BJ (cell line): ENCODE measurements around the gene PTPRK. TPM values are rescaled to one million over a fixed set of nuclear protein-coding genes. Genes with fewer than 3 reads are reported as not detected.

Experiments
- CTCF ChIA-PET: fragments of 350-600 bp; formaldehyde crosslinking; extraction: SDS; loops from one replicate; lab custom pipeline; 2021; ENCODE audit warnings: antibody characterized with exemption, inconsistent platforms; lab: Yijun Ruan, JAX
- POLR2A ChIA-PET: fragments of 300-600 bp; sonication (Branson Sonifier 250); formaldehyde crosslinking; extraction: SDS; loops from one replicate; lab custom pipeline; 2021; ENCODE audit warnings: antibody characterized with exemption; lab: Charles Lee
- DNase-seq: peaks from one replicate; pipeline ENCODE4 v3.0.0-alpha.2; 2011; ENCODE audit warnings: low read depth
- H3K27me3 ChIP-seq: 2 replicates; pipeline ENCODE4 v1.6.0; 2011; ENCODE audit warnings: low read length; ENCODE audit not compliant: control insufficient read depth, insufficient read depth
- H3K36me3 ChIP-seq: 2 replicates; pipeline ENCODE4 v1.5.1; 2011; ENCODE audit warnings: low read length; ENCODE audit not compliant: control insufficient read depth, insufficient read depth
- H3K4me3 ChIP-seq: 2 replicates; pipeline ENCODE4 v1.5.1; 2011; ENCODE audit warnings: low read depth, mild to moderate bottlenecking, control low read depth, low read length
- polyA plus RNA-seq: library from polyadenylated mRNA; depleted of rRNA; stranded (reverse); fragments of >200 nt; gene quantifications from 2 replicates; pipeline ENCODE4 v1.2.3, GENCODE V29; 2011
- TF ChIP-seq, protein P1 (sequence below): IDR thresholded peaks from 2 replicates; pipeline ENCODE4 v1.5.1; 2011; ENCODE audit warnings: low read depth, mild to moderate bottlenecking, control low read depth, inconsistent platforms, low read length, moderate library complexity; ENCODE audit not compliant: insufficient read depth

Gene PTPRK
- polyA plus RNA-seq, 1 experiment, result 18.5 TPM

DNA sequence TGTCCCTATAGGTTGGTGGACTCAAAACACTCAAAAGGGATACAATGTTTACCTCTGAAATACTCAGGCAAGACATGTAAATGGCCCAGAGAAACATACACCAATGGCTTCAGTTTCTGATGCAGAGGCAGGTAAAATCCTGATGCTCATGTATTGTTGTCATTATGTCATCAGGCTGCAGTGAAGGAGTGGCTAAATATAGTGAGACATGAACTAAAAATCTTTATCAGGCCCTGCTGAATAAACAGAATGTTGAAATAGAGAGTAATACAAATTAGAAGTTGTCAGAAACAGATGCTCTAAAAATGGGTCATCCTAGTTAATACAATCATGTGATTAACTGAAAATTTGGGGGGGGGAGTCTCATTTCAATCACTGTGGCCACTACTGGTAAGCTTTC lies 20.4 kb downstream of the PTPRK start:
- no peaks in the 10 kb centered on the region for H3K36me3 ChIP-seq
- H3K27me3 ChIP-seq, result no peaks in the 10 kb centered on the region
- ChIA-PET CTCF (interaction anchor here (1.8 kb wide), 1 partner anchor 16 kb away, joined by 5 read pairs; no protein-coding TSS in a partner anchor), POLR2A (no interaction called here)
- DNase-seq, result no peak
- H3K4me3 ChIP-seq, result no peak overlapping the region
- TF ChIP-seq, protein P1, sequence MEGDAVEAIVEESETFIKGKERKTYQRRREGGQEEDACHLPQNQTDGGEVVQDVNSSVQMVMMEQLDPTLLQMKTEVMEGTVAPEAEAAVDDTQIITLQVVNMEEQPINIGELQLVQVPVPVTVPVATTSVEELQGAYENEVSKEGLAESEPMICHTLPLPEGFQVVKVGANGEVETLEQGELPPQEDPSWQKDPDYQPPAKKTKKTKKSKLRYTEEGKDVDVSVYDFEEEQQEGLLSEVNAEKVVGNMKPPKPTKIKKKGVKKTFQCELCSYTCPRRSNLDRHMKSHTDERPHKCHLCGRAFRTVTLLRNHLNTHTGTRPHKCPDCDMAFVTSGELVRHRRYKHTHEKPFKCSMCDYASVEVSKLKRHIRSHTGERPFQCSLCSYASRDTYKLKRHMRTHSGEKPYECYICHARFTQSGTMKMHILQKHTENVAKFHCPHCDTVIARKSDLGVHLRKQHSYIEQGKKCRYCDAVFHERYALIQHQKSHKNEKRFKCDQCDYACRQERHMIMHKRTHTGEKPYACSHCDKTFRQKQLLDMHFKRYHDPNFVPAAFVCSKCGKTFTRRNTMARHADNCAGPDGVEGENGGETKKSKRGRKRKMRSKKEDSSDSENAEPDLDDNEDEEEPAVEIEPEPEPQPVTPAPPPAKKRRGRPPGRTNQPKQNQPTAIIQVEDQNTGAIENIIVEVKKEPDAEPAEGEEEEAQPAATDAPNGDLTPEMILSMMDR, result no peak

GRCh38 chr6:128499079-128499731 lies 21.2 kb downstream of the PTPRK start:
- no peak for DNase-seq
- ChIA-PET CTCF (interaction anchor here (0.7 to 1.8 kb wide), 2 partner anchors 13 to 17 kb away, joined by 3 to 5 read pairs; no protein-coding TSS in a partner anchor), POLR2A (no interaction called here)
- Histone ChIP-seq H3K36me3 (no peaks in the 10 kb centered on the region), H3K4me3 (no peak overlapping the region), H3K27me3 (no peaks in the 10 kb centered on the region)
- TF ChIP-seq, protein P1, result no peak

- H3K4me3 ChIP-seq, result no peak overlapping the region
- TF ChIP-seq, protein P1, result no peak
- POLR2A ChIA-PET, result no interaction called here
- H3K27me3 ChIP-seq, result no peaks in the 10 kb centered on the region
- CTCF ChIA-PET, result interaction anchor here (0.7 to 0.8 kb wide), 3 partner anchors 8 to 13 kb away, joined by 3 to 4 read pairs (median 3); no protein-coding TSS in a partner anchor
- DNase-seq, result no peak
- H3K36me3 ChIP-seq, result no peaks in the 10 kb centered on the region
Measured at GRCh38 chr6:128498234-128498633, 22.2 kb downstream of the PTPRK start.

- Histone ChIP-seq H3K4me3 (no peak overlapping the region), H3K36me3 (no peaks in the 10 kb centered on the region), H3K27me3 (no peaks in the 10 kb centered on the region)
- no peak for DNase-seq
- CTCF ChIA-PET, result interaction anchor here (0.6 kb wide), 1 partner anchor 10 kb away, joined by 3 read pairs; no protein-coding TSS in a partner anchor
- POLR2A ChIA-PET, result no interaction called here
- TF ChIP-seq, protein P1, result no peak
Measured at GRCh38 chr6:128495536-128496333, 24.7 kb downstream of the PTPRK start.

GRCh38 chr6:128494440-128494839 lies 26.0 kb downstream of the PTPRK start:
- TF ChIP-seq, protein P1, result no peak
- ChIA-PET POLR2A (no interaction called here), CTCF (no interaction called here)
- no peak for DNase-seq
- H3K27me3 ChIP-seq, result no peaks in the 10 kb centered on the region
- no peak overlapping the region for H3K4me3 ChIP-seq
- no peaks in the 10 kb centered on the region for H3K36me3 ChIP-seq
